Measurements from ENCODE around the gene MYO1E. TPM values are rescaled to one million over a fixed set of nuclear protein-coding genes. Genes with fewer than 3 reads are reported as not detected.
"Not testable (repeated sequence)": the region's sequence is repeated elsewhere in the genome, so short reads cannot be mapped to it uniquely, and the experiment has no call there.

Gene MYO1E
- total and polyA plus RNA-seq, 2 donors from 2014 or later: 41.9 to 198 TPM

DNA sequence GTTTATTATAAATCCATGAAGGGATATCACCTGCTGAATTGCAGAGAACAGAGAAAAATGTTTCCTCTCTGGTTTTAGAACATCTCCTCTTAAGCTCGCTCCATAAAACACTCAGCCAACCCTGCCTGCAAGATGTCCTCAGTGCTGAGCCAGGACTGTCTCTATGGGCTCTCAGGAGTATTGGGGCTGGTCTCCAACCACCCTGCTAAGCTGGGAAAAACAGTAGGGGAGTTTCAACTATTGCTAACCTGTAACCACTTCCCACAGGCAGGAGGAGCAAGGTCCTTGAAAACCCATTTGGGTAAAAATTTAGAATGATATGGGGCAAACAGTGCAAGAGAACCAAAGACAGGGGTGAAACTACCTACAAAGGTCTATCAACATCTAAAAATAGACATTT lies 34.3 kb downstream of the MYO1E start:
- TF ChIP-seq, protein P1, sequence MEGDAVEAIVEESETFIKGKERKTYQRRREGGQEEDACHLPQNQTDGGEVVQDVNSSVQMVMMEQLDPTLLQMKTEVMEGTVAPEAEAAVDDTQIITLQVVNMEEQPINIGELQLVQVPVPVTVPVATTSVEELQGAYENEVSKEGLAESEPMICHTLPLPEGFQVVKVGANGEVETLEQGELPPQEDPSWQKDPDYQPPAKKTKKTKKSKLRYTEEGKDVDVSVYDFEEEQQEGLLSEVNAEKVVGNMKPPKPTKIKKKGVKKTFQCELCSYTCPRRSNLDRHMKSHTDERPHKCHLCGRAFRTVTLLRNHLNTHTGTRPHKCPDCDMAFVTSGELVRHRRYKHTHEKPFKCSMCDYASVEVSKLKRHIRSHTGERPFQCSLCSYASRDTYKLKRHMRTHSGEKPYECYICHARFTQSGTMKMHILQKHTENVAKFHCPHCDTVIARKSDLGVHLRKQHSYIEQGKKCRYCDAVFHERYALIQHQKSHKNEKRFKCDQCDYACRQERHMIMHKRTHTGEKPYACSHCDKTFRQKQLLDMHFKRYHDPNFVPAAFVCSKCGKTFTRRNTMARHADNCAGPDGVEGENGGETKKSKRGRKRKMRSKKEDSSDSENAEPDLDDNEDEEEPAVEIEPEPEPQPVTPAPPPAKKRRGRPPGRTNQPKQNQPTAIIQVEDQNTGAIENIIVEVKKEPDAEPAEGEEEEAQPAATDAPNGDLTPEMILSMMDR (IDR thresholded peaks at IDR 0.05; ENCODE audit: borderline replicate concordance, extremely low read depth, insufficient read depth): no peak
- no peak for DNase-seq
- no peaks in the 10 kb centered on the region for H3K9me3 ChIP-seq (ENCODE audit: control insufficient read depth in 2 of 3, insufficient read depth in 1 of 3, low read length in 3 of 3)
- H3K4me3 ChIP-seq (ENCODE audit: low read length in 3 of 3): no peak overlapping the region
- no peak for FAIRE-seq
- H3K27ac ChIP-seq (ENCODE audit: low read depth in 2 of 2, low read length in 2 of 2): no peak overlapping the region
- peaks cover 0 to 4% (median 3%) of the 10 kb centered on the region in 3 donors for H3K4me1 ChIP-seq (ENCODE audit: control insufficient read depth in 2 of 3, insufficient read depth in 2 of 3, low read depth in 1 of 3, low read length in 3 of 3)
- intact Hi-C loops (cut with DNase I): no loop called here
- H3K36me3 ChIP-seq (ENCODE audit: control insufficient read depth in 2 of 3, insufficient read depth in 3 of 3, low read length in 3 of 3): no peaks in the 10 kb centered on the region
- H3K9ac ChIP-seq (ENCODE audit: low read length in 3 of 3): no peak overlapping the region
- no peaks in the 10 kb centered on the region for H3K27me3 ChIP-seq (ENCODE audit: control insufficient read depth, insufficient read depth, low read length)

DNA sequence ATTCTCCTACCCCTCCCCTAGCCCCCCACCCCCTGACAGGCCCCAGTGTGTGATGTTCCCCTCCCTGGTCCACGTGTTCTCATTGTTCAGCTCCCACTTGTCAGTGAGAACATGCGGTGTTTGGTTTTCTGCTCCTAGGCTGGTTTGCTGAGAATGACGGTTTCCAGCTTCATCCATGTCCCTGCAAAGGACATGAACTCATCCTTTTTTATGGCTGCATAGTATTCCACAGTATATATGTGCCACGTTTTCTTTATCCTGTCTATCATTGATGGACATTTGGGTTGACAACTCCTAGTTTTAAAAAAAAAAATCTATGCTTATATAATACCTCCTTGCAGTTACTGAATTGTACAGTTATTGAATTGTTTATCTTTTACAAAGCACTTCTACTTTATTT lies 35.9 kb downstream of the MYO1E start:
- FAIRE-seq; H3K36me3 ChIP-seq (ENCODE audit: control insufficient read depth in 2 of 3, insufficient read depth in 3 of 3, low read length in 3 of 3); intact Hi-C loops (cut with DNase I); H3K27me3 ChIP-seq (ENCODE audit: control insufficient read depth, insufficient read depth, low read length); H3K4me1 ChIP-seq (ENCODE audit: control insufficient read depth in 2 of 3, insufficient read depth in 2 of 3, low read depth in 1 of 3, low read length in 3 of 3); H3K9me3 ChIP-seq (ENCODE audit: control insufficient read depth in 2 of 3, insufficient read depth in 1 of 3, low read length in 3 of 3); H3K27ac ChIP-seq (ENCODE audit: low read depth in 2 of 2, low read length in 2 of 2); H3K4me3 ChIP-seq (ENCODE audit: low read length in 3 of 3); DNase-seq; H3K9ac ChIP-seq (ENCODE audit: low read length in 3 of 3): not testable (repeated sequence)

DNA sequence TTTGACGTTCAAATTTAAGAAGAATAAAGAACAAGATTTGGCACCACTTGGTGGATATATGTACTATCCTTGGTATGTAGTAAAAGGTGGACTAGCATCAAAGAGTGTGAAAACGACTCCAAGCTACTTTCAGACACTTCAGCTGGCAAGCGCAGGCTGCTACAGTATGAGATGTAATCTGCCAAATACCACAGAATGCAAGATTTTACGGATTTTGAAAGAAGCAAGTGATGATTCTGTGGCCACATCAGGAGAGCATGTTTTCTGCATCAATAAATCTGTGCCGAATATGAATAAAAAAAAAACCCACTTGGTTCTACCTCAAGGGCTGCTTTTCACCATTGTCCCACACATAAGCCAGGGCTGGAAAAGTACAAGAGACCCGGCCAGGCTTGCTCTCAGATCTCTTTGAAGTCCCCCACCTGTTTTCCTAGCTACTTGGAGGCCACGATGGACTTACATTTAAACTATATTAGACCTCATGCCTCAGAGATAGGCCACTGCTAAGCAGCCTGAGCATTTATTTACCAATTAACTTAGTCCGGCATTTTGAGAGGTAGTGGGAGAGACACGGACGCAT lies 37.4 kb downstream of the MYO1E start:
- H3K4me3 ChIP-seq (ENCODE audit: low read length in 3 of 3): no peak overlapping the region
- no peak overlapping the region for H3K27ac ChIP-seq (ENCODE audit: low read depth in 2 of 2, low read length in 2 of 2)
- TF ChIP-seq, protein P1 (IDR thresholded peaks at IDR 0.05; ENCODE audit: borderline replicate concordance, extremely low read depth, insufficient read depth): no peak
- H3K4me1 ChIP-seq (ENCODE audit: control insufficient read depth in 2 of 3, insufficient read depth in 2 of 3, low read depth in 1 of 3, low read length in 3 of 3): peaks cover 0 to 11% (median 7%) of the 10 kb centered on the region in 3 donors
- no peaks in the 10 kb centered on the region for H3K27me3 ChIP-seq (ENCODE audit: control insufficient read depth, insufficient read depth, low read length)
- H3K36me3 ChIP-seq (ENCODE audit: control insufficient read depth in 2 of 3, insufficient read depth in 3 of 3, low read length in 3 of 3): no peaks in the 10 kb centered on the region
- peak overlapping the region in 1 of 3 donors; percentile 19 for H3K9ac ChIP-seq (ENCODE audit: low read length in 3 of 3)
- H3K9me3 ChIP-seq (ENCODE audit: control insufficient read depth in 2 of 3, insufficient read depth in 1 of 3, low read length in 3 of 3): no peaks in the 10 kb centered on the region
- FAIRE-seq (no peak), DNase-seq (no peak)
- intact Hi-C loops (cut with DNase I): no loop called here

DNA sequence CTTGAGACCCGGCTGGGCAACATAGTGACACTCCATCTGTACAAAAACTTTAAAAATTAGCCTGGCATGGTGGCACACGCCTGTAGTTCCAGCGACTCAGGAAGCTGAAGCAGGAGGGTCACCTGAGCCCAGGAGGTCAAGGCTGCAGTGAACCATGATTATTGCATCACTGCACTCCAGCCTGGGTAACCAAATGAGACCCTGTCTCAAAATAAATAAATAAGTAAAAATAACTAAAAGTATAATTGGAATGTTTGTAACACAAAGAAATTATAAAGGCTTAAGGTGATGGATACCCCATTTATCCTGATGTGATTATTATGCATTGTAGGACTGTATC lies 38.6 kb downstream of the MYO1E start:
- Histone ChIP-seq H3K9ac (ENCODE audit: low read length in 3 of 3) (no peak overlapping the region), H3K4me3 (ENCODE audit: low read length in 3 of 3) (no peak overlapping the region), H3K27me3 (ENCODE audit: control insufficient read depth, insufficient read depth, low read length) (no peaks in the 10 kb centered on the region), H3K4me1 (ENCODE audit: control insufficient read depth in 2 of 3, insufficient read depth in 2 of 3, low read depth in 1 of 3, low read length in 3 of 3) (peaks cover 2 to 22% (median 12%) of the 10 kb centered on the region in 3 donors), H3K36me3 (ENCODE audit: control insufficient read depth in 2 of 3, insufficient read depth in 3 of 3, low read length in 3 of 3) (no peaks in the 10 kb centered on the region), H3K27ac (ENCODE audit: low read depth in 2 of 2, low read length in 2 of 2) (no peak overlapping the region), H3K9me3 (ENCODE audit: control insufficient read depth in 2 of 3, insufficient read depth in 1 of 3, low read length in 3 of 3) (no peaks in the 10 kb centered on the region)
- TF ChIP-seq, protein P1 (IDR thresholded peaks at IDR 0.05; ENCODE audit: borderline replicate concordance, extremely low read depth, insufficient read depth): no peak
- intact Hi-C loops (cut with DNase I): no loop called here
- DNase-seq (peak in 1 of 5 donors; percentile 22), FAIRE-seq (no peak)

Measured in kidney (tissue), 14 donors.